IMR-90 (cell line): ENCODE data around the gene INPP5F. TPM values are rescaled to one million over a fixed set of nuclear protein-coding genes. Genes with fewer than 3 reads are reported as not detected.

Experiments
- ATAC-seq: fragments of 200-7000 bp; cut with Tn5 transposase; 2 replicates; pipeline ENCODE4 v1.9.1; 2020; ENCODE audit warnings: low read depth, mild to moderate bottlenecking, moderate library complexity
- BruUV-seq: library from RNA; stranded (reverse); fragments of 400-500 nt; replicated peaks from 2 replicates; lab custom pipeline; 2021; lab: Mats Ljungman, UMichigan
- CTCF ChIA-PET: fragments of 300-600 bp; formaldehyde crosslinking; extraction: SDS; loops from one replicate; lab custom pipeline; 2021; ENCODE audit warnings: antibody characterized with exemption; lab: Yijun Ruan, JAX
- POLR2A ChIA-PET: fragments of 300-600 bp; sonication (Branson Sonifier 250); formaldehyde crosslinking; loops from one replicate; lab custom pipeline; 2022; ENCODE audit warnings: antibody characterized with exemption; ENCODE audit not compliant: unreplicated experiment; lab: Charles Lee
- DNase-seq: peaks from one replicate; pipeline ENCODE4 v3.0.0; 2013
- H2AFZ ChIP-seq: replicated peaks from 2 replicates; pipeline ENCODE3; 2013; ENCODE audit warnings: low read length, mild to moderate bottlenecking; ENCODE audit not compliant: poor library complexity
- H2AK5ac ChIP-seq: 2 replicates; pipeline ENCODE4 v1.6.1; 2013; ENCODE audit warnings: low read depth, low read length, inconsistent platforms
- H2AK9ac ChIP-seq: replicated peaks from 2 replicates; pipeline ENCODE3; 2013; ENCODE audit warnings: mild to moderate bottlenecking, low read depth, low read length, moderate library complexity; ENCODE audit not compliant: poor library complexity
- H2BK120ac ChIP-seq: 2 replicates; pipeline ENCODE4 v1.6.1; 2013; ENCODE audit warnings: low read depth, low read length, inconsistent platforms
- H2BK15ac ChIP-seq: 3 replicates; pipeline ENCODE4 v1.6.1; 2013; ENCODE audit warnings: low read depth, low read length, inconsistent platforms
- H2BK20ac ChIP-seq: 2 replicates; pipeline ENCODE4 v1.6.1; 2013; ENCODE audit warnings: low read depth, mild to moderate bottlenecking, inconsistent platforms, low read length, moderate library complexity
- H2BK5ac ChIP-seq: 2 replicates; pipeline ENCODE4 v1.6.1; 2013; ENCODE audit warnings: mild to moderate bottlenecking, low read depth, low read length, inconsistent platforms; ENCODE audit not compliant: poor library complexity, severe bottlenecking
- H3K14ac ChIP-seq: replicated peaks from 2 replicates; pipeline ENCODE4 v1.6.1; 2013; ENCODE audit warnings: low read depth, low read length, inconsistent platforms
- H3K18ac ChIP-seq: 2 replicates; pipeline ENCODE4 v1.6.1; 2013; ENCODE audit warnings: low read depth, low read length, control low read depth
- H3K23ac ChIP-seq: 2 replicates; pipeline ENCODE4 v1.6.1; 2013; ENCODE audit warnings: low read depth, low read length, inconsistent platforms
- H3K27ac ChIP-seq: 2 replicates; pipeline ENCODE4 v1.5.1; 2013; ENCODE audit warnings: mild to moderate bottlenecking, control low read depth, low read length; ENCODE audit not compliant: insufficient read depth
- H3K27me3 ChIP-seq: 2 replicates; pipeline ENCODE4 v1.6.1; 2013; ENCODE audit warnings: low read length; ENCODE audit not compliant: control insufficient read depth, insufficient read depth
- H3K36me3 ChIP-seq: 2 replicates; pipeline ENCODE4 v1.6.1; 2013; ENCODE audit warnings: low read length, mixed read lengths; ENCODE audit not compliant: control insufficient read depth, insufficient read depth
- H3K4ac ChIP-seq: 2 replicates; pipeline ENCODE4 v1.6.1; 2013; ENCODE audit warnings: low read depth, low read length, inconsistent platforms
- H3K4me1 ChIP-seq: 2 replicates; pipeline ENCODE4 v1.6.1; 2013; ENCODE audit warnings: low read length, mixed read lengths; ENCODE audit not compliant: control insufficient read depth, insufficient read depth
- H3K4me2 ChIP-seq: 2 replicates; pipeline ENCODE4 v1.6.1; 2013; ENCODE audit warnings: low read depth, mild to moderate bottlenecking, control low read depth, low read length, moderate library complexity
- H3K4me3 ChIP-seq: 2 replicates; pipeline ENCODE4 v1.5.1; 2013; ENCODE audit warnings: low read depth, mild to moderate bottlenecking, control low read depth, low read length, moderate library complexity; ENCODE audit not compliant: insufficient read depth
- H3K56ac ChIP-seq: 2 replicates; pipeline ENCODE4 v1.6.1; 2013; ENCODE audit warnings: low read length, inconsistent platforms; ENCODE audit not compliant: insufficient read depth; ENCODE audit errors: extremely low read depth
- H3K79me1 ChIP-seq, 2 experiments: 2 replicates each; pipeline ENCODE4 v1.6.1; 2013; ENCODE audit warnings: low read length in 2 of 2, inconsistent platforms in 1 of 2, low read depth in 1 of 2
- H3K9ac ChIP-seq: 2 replicates; pipeline ENCODE4 v1.6.1; 2013; ENCODE audit warnings: low read depth, low read length, control low read depth
- H3K9me1 ChIP-seq: 2 replicates; pipeline ENCODE4 v1.6.1; 2013; ENCODE audit warnings: low read length, inconsistent platforms; ENCODE audit not compliant: insufficient read depth
- H3K9me3 ChIP-seq: 2 replicates; pipeline ENCODE4 v1.6.1; 2013; ENCODE audit warnings: low read length; ENCODE audit not compliant: control insufficient read depth, insufficient read depth
- H4K20me1 ChIP-seq: 2 replicates; pipeline ENCODE4 v1.6.1; 2013; ENCODE audit warnings: low read length, inconsistent platforms; ENCODE audit not compliant: insufficient read depth
- H4K5ac ChIP-seq: 2 replicates; pipeline ENCODE4 v1.6.1; 2013; ENCODE audit warnings: mild to moderate bottlenecking, low read depth, low read length, control low read depth
- H4K8ac ChIP-seq, 2 experiments: 2 replicates each; pipeline ENCODE4 v1.6.1; 2013; ENCODE audit warnings: low read depth in 2 of 2, low read length in 2 of 2, control low read depth in 1 of 2, inconsistent platforms in 1 of 2
- H4K91ac ChIP-seq: 2 replicates; pipeline ENCODE4 v1.6.1; 2013; ENCODE audit warnings: low read depth, low read length, inconsistent platforms; ENCODE audit not compliant: insufficient read depth
- BHLHE40 ChIP-seq: fragments of 150-350 bp; IDR thresholded peaks from 2 replicates; pipeline ENCODE4 v1.6.1; 2016; ENCODE audit warnings: mild to moderate bottlenecking, low read depth, low read length
- CTCF ChIP-seq: conservative IDR thresholded peaks from 2 replicates; pipeline ENCODE4 v1.5.1; 2012; ENCODE audit warnings: mild to moderate bottlenecking, low read depth, low read length, improper control_type of control experiment
- MAFK ChIP-seq: IDR thresholded peaks from 2 replicates; pipeline ENCODE4 v1.6.1; 2012; ENCODE audit warnings: low read depth, low read length, improper control_type of control experiment
- MAZ ChIP-seq: IDR thresholded peaks from 2 replicates; pipeline ENCODE4 v1.6.1; 2012; ENCODE audit warnings: low read depth, mild to moderate bottlenecking, low read length, improper control_type of control experiment, moderate library complexity, borderline replicate concordance
- MXI1 ChIP-seq: IDR thresholded peaks from 2 replicates; pipeline ENCODE4 v1.6.1; 2012; ENCODE audit warnings: low read depth, mild to moderate bottlenecking, low read length, moderate library complexity, borderline replicate concordance
- POLR2A ChIP-seq: IDR thresholded peaks from 2 replicates; pipeline ENCODE4 v1.6.1; 2012; ENCODE audit warnings: mild to moderate bottlenecking, low read depth, low read length
- RAD21 ChIP-seq: IDR thresholded peaks from 2 replicates; pipeline ENCODE4 v1.6.1; 2012; ENCODE audit warnings: low read length, improper control_type of control experiment
- RCOR1 ChIP-seq: IDR thresholded peaks from 2 replicates; pipeline ENCODE4 v1.6.1; 2012; ENCODE audit warnings: mild to moderate bottlenecking, low read length, improper control_type of control experiment; ENCODE audit not compliant: insufficient replicate concordance
- RFX5 ChIP-seq: IDR thresholded peaks from 2 replicates; pipeline ENCODE4 v1.8.0; 2012; ENCODE audit warnings: low read depth, mild to moderate bottlenecking, low read length, moderate library complexity
- SMC3 ChIP-seq: fragments of 150-350 bp; IDR thresholded peaks from 2 replicates; pipeline ENCODE4 v1.6.1; 2016; ENCODE audit warnings: low read depth, mild to moderate bottlenecking, antibody characterized with exemption, low read length, moderate library complexity
- WGBS, 2 experiments: methylation state at CpG; one replicate each; pipeline versions ENCODE4 v1.1.5 to v1.1.7; 2013; ENCODE audit warnings: missing lambda C conversion rate in 2 of 2; ENCODE audit not compliant: insufficient read length in 1 of 2; ENCODE audit errors: extremely low coverage in 2 of 2; 5-methylcytosine and 5-hydroxymethylcytosine counted together
- dilution Hi-C: fragments of 300-500 bp; cut with HindIII; formaldehyde crosslinking; loops from one replicate; pipeline ENCODE4 v1.14.3; 2018; ENCODE audit warnings: low sequenced_read_pairs; ENCODE audit not compliant: unreplicated experiment
- in situ Hi-C: fragments of 300-500 bp; cut with MboI; formaldehyde crosslinking; loops from 3 replicates; pipeline ENCODE4 v1.14.3; 2019; ENCODE audit warnings: low sequenced_read_pairs, inconsistent platforms, mixed read lengths
- intact Hi-C: fragments of 100-400 bp; cut with micrococcal nuclease; formaldehyde crosslinking; loops from 2 replicates; pipeline ENCODE4 v1.10.0; 2022
- polyA plus RNA-seq, 3 experiments: library from polyadenylated mRNA; depleted of rRNA; stranded (reverse); fragments of >200 nt; gene quantifications; 2 replicates each; pipeline ENCODE4 v1.2.3, GENCODE V29; 2012; ENCODE audit warnings: low replicate concordance in 1 of 3
- total RNA-seq: library from RNA; depleted of rRNA; stranded (reverse); fragments of >200 nt; gene quantifications from 2 replicates; pipeline ENCODE4 v1.2.3, GENCODE V29; 2012
- TF ChIP-seq, protein P1 (sequence below): fragments of 150-350 bp; IDR thresholded peaks from 2 replicates; pipeline ENCODE4 v1.6.1; 2016; ENCODE audit warnings: low read depth, mild to moderate bottlenecking, low read length, moderate library complexity, borderline replicate concordance

The INPP5F gene
- total and polyA plus RNA-seq, 2 of the 4 experiments (the other 2 are of a cell fraction) = 19.0 to 29.6 TPM

DNA sequence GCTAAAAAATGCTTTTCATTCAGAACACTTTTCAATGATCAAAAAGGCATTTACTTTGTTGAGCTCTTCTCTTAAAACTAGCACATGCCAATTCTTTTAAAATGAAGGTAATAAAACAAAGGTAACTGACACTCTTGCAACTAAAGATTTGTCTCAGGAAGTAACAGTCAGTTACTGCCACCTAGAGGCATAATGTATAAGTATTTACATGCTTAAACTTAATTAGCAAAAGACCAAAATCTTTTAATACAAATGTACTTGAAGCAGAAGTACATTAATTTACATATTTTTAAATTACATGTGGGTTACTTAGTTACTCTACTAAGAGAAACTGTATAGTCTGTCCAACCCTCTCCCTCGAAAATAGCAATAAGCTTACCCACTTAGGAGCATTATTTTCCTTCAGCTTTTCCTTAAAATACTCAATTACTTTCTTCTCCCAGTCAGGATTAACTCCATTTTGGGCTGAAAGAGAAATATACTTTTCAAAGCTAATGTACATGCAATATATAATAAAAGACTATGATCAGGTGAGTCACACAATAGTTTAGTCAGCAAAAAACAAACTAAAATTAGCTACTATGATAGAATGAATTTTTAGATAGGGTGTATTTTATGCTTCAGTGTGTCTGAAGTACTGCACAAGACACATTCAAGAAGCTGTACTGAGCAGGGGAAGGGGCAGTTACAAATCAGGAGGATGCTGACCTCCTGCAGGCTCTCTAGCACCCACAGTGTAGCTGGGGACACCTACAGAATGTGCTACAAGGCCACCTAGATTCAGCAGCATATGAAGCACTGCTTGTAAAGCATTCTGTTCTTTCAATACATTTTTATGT is 133.8 kb downstream of the INPP5F start (continued):
- TF ChIP-seq MAFK (peak; percentile 79), RAD21 (peak; percentile 80), BHLHE40 (no peak)

GRCh38 chr10:119860866-119861607 is 135.2 kb downstream of the INPP5F start:
- Histone ChIP-seq H3K9ac (no peak overlapping the region), H2BK5ac (no peak overlapping the region), H3K4me2 (no peak overlapping the region), H3K36me3 (peaks cover 6% of the 10 kb centered on the region), H3K4me3 (no peak overlapping the region), H3K23ac (no peak overlapping the region), H2AFZ (no peak overlapping the region), H3K56ac (no peak overlapping the region), H4K5ac (no peak overlapping the region), H2AK5ac (no peak overlapping the region), H2BK20ac (no peak overlapping the region), H4K91ac (no peak overlapping the region), H3K27me3 (no peaks in the 10 kb centered on the region), H3K4me1 (no peaks in the 10 kb centered on the region; the same call in 1 of the 2 replicates), H3K27ac (no peak overlapping the region), H3K4ac (no peak overlapping the region), H2BK120ac (no peak overlapping the region), H2AK9ac (no peak overlapping the region), H3K18ac (no peak overlapping the region), H4K20me1 (peaks cover 48% of the 10 kb centered on the region), H4K8ac (peak overlapping the region in 1 of 2 experiments; percentile 12; a peak in 1 of 4 replicates), H3K14ac (no peak overlapping the region), H2BK15ac (no peak overlapping the region), H3K79me1 (peaks cover 4 to 43% of the 10 kb centered on the region in 2 experiments; a peak in 2 of 4 replicates), H3K9me1 (no peaks in the 10 kb centered on the region), H3K9me3 (0 out of 2 replicates have a peak, but pooled peaks cover 2% of the 10 kb centered on the region)
- CTCF ChIA-PET = interaction anchor here (3.2 kb wide), 1 partner anchor 110 kb away, joined by 38 read pairs; no protein-coding TSS in a partner anchor
- dilution Hi-C loops (no loop called here), in situ Hi-C loops (loop anchor here (25.0 kb wide), 1 partner anchor 674 kb away; the partner anchor contains the start of gene PRDX3), intact Hi-C loops (no loop called here)
- WGBS, 2 experiments = no CpG with 5 or more reads among the region's 7 CpGs
- POLR2A ChIA-PET = no interaction called here
- no peak for DNase-seq
- no peak for ATAC-seq
- no TSS peak for BruUV-seq
- TF ChIP-seq RCOR1 = no peak
- no peak for TF ChIP-seq POLR2A
- TF ChIP-seq SMC3 = no peak
- no peak for TF ChIP-seq MXI1
- no peak for TF ChIP-seq MAZ
- no peak for TF ChIP-seq BHLHE40
- no peak for TF ChIP-seq CTCF
- no peak for TF ChIP-seq RFX5
- TF ChIP-seq RAD21 = no peak
- TF ChIP-seq, protein P1, sequence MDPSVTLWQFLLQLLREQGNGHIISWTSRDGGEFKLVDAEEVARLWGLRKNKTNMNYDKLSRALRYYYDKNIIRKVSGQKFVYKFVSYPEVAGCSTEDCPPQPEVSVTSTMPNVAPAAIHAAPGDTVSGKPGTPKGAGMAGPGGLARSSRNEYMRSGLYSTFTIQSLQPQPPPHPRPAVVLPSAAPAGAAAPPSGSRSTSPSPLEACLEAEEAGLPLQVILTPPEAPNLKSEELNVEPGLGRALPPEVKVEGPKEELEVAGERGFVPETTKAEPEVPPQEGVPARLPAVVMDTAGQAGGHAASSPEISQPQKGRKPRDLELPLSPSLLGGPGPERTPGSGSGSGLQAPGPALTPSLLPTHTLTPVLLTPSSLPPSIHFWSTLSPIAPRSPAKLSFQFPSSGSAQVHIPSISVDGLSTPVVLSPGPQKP = no peak
